Lower leg skin (tissue), 3 donors: ENCODE results near the gene RAPGEF2.

Experiments used
- POLR2A ChIP-seq, 2 donors: fragments of 450-650 bp; IDR thresholded peaks; one replicate each; pipeline ENCODE4 v1.6.1; 2016 to 2017; ENCODE audit warnings: antibody characterized with exemption in 2 of 2, mild to moderate bottlenecking in 1 of 2, moderate library complexity in 1 of 2
- TF ChIP-seq, protein P1 (sequence below), 3 donors: fragments of 450-650 bp; IDR thresholded peaks; one replicate each; pipeline ENCODE4 v1.5.1; 2016; ENCODE audit warnings: antibody characterized with exemption in 3 of 3, mild to moderate bottlenecking in 3 of 3, moderate library complexity in 2 of 3

DNA sequence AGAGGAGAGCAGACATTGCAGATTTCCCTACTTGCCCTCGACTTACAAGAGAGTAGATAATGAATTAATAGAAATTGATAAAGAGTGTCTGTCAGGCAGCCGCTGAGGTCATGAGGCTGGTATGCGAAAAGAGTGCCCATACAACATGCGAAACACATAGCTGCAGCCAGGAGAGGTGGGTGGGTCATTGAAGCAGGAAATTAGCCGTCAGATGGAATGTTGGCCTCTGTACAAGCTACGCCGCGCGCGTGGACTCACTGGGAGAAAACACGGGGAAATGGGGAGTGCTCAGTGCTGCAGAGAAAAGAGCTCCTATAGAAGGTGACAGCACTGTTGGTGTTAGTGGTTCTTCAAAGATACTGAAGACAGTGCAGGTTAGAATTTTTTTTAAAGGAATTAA is 125.1 kb downstream of the RAPGEF2 start:
- TF ChIP-seq, protein P1, sequence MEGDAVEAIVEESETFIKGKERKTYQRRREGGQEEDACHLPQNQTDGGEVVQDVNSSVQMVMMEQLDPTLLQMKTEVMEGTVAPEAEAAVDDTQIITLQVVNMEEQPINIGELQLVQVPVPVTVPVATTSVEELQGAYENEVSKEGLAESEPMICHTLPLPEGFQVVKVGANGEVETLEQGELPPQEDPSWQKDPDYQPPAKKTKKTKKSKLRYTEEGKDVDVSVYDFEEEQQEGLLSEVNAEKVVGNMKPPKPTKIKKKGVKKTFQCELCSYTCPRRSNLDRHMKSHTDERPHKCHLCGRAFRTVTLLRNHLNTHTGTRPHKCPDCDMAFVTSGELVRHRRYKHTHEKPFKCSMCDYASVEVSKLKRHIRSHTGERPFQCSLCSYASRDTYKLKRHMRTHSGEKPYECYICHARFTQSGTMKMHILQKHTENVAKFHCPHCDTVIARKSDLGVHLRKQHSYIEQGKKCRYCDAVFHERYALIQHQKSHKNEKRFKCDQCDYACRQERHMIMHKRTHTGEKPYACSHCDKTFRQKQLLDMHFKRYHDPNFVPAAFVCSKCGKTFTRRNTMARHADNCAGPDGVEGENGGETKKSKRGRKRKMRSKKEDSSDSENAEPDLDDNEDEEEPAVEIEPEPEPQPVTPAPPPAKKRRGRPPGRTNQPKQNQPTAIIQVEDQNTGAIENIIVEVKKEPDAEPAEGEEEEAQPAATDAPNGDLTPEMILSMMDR (IDR thresholded peaks at IDR 0.05) = no peak
- TF ChIP-seq POLR2A (IDR thresholded peaks at IDR 0.05) = no peak
